ENCODE data around the gene POMGNT2.

POMGNT2 gene

GRCh38 chr3:43098761-43099160, 7.1 kb downstream of the POMGNT2 start:
- no peak for DNase-seq

GRCh38 chr3:43097400-43098080, 8.3 kb downstream of the POMGNT2 start:
- DNase-seq = no peak

GRCh38 chr3:43096761-43097160, 9.1 kb downstream of the POMGNT2 start:
- DNase-seq = no peak

- no peak for DNase-seq
Observed at GRCh38 chr3:43095370-43095769, 10.5 kb downstream of the POMGNT2 start.

- no peak for DNase-seq
Observed at GRCh38 chr3:43094851-43095250, 11.0 kb downstream of the POMGNT2 start.

- no peak for DNase-seq
Observed at GRCh38 chr3:43094381-43094780, 11.5 kb downstream of the POMGNT2 start.

- no peak for DNase-seq
Observed at GRCh38 chr3:43093974-43094373, 11.9 kb downstream of the POMGNT2 start.

GRCh38 chr3:43093006-43093405, 12.9 kb downstream of the POMGNT2 start:
- no peak for DNase-seq

- no peak for DNase-seq
Observed at GRCh38 chr3:43091481-43091880, 14.4 kb downstream of the POMGNT2 start.

- DNase-seq = no peak
Observed at GRCh38 chr3:43090238-43090637, 15.6 kb downstream of the POMGNT2 start.

- DNase-seq = no peak
Observed at GRCh38 chr3:43089081-43089480, 16.8 kb downstream of the POMGNT2 start.

- DNase-seq = no peak
Observed at GRCh38 chr3:43087249-43087776, 18.6 kb downstream of the POMGNT2 start.

- peak; percentile 55 for DNase-seq
Observed at GRCh38 chr3:43086460-43087165, 19.3 kb downstream of the POMGNT2 start.

GRCh38 chr3:43082457-43082856, 23.4 kb downstream of the POMGNT2 start:
- no peak for DNase-seq

- no peak for DNase-seq
Observed at GRCh38 chr3:43081796-43082195, 24.1 kb downstream of the POMGNT2 start.

GRCh38 chr3:43080726-43081568, 24.9 kb downstream of the POMGNT2 start:
- DNase-seq = no peak

- no peak for DNase-seq
Observed at GRCh38 chr3:43079536-43080332, 26.1 kb downstream of the POMGNT2 start.

- DNase-seq = no peak
Observed at GRCh38 chr3:43077707-43078106, 28.2 kb downstream of the POMGNT2 start.

- no peak for DNase-seq
Observed at GRCh38 chr3:43077261-43077660, 28.6 kb downstream of the POMGNT2 start.

GRCh38 chr3:43076857-43077256, 29.0 kb downstream of the POMGNT2 start:
- no peak for DNase-seq

- DNase-seq = no peak
Observed at GRCh38 chr3:43075904-43076661, 29.8 kb downstream of the POMGNT2 start.
